Esophagus (tissue), 2 donors: ENCODE results near the gene FBXO9. TPM values are rescaled to one million over a fixed set of nuclear protein-coding genes. Genes with fewer than 3 reads are reported as not detected.

Source experiments
- H3K27ac ChIP-seq, 2 donors: one replicate each; pipeline ENCODE4 v1.5.1; 2013; ENCODE audit warnings: low read depth in 2 of 2, mild to moderate bottlenecking in 2 of 2, inconsistent platforms in 1 of 2, low read length in 1 of 2, moderate library complexity in 1 of 2
- H3K27me3 ChIP-seq, 2 donors: one replicate each; pipeline ENCODE4 v1.6.1; 2013; ENCODE audit warnings: low read length in 2 of 2, control low read depth in 1 of 2, mild to moderate bottlenecking in 1 of 2; ENCODE audit not compliant: insufficient read depth in 2 of 2, control insufficient read depth in 1 of 2
- H3K36me3 ChIP-seq, 2 donors: one replicate each; pipeline ENCODE4 v1.6.1; 2013; ENCODE audit warnings: low read length in 1 of 2; ENCODE audit not compliant: control insufficient read depth in 2 of 2, insufficient read depth in 2 of 2
- H3K4me1 ChIP-seq, 2 donors: one replicate each; pipeline ENCODE4 v1.6.1; 2013; ENCODE audit warnings: low read length in 1 of 2; ENCODE audit not compliant: control insufficient read depth in 2 of 2, insufficient read depth in 2 of 2
- H3K4me3 ChIP-seq, 2 donors: one replicate each; pipeline ENCODE4 v1.5.1; 2013; ENCODE audit warnings: low read length in 2 of 2, mild to moderate bottlenecking in 2 of 2, low read depth in 1 of 2, moderate library complexity in 1 of 2
- H3K9me3 ChIP-seq, 2 donors: one replicate each; pipeline ENCODE4 v1.6.1; 2013; ENCODE audit warnings: mild to moderate bottlenecking in 2 of 2, low read depth in 1 of 2, low read length in 1 of 2, moderate library complexity in 1 of 2; ENCODE audit not compliant: control insufficient read depth in 2 of 2, insufficient read depth in 1 of 2
- WGBS, 2 donors: extraction: QIAGEN DNeasy Blood & Tissue Kit; methylation state at CpG; one replicate each; pipeline ENCODE4 v1.1.7; 2013; 5-methylcytosine and 5-hydroxymethylcytosine counted together
- polyA plus RNA-seq, 2 donors: library from polyadenylated mRNA; stranded (reverse); fragments of 200-250 nt; gene quantifications; one replicate each; pipeline ENCODE4 v1.2.3, GENCODE V29; 2013
- donor health status: healthy with polysubstance abuse.
- donor health status: Bipolar disorder and iron deficiency.

The FBXO9 gene
- polyA plus RNA-seq, 2 donors, result 14.3 to 43.1 TPM

- no peak overlapping the region for H3K27ac ChIP-seq
- peaks cover 0 to 4% of the 10 kb centered on the region in 2 donors for H3K4me1 ChIP-seq
- H3K36me3 ChIP-seq, result peaks cover 0 to 2% of the 10 kb centered on the region in 2 donors
- H3K4me3 ChIP-seq, result no peak overlapping the region
- WGBS, 2 donors, result 57 to 70% methylated on average over 1 of the region's 1 CpG
- no peaks in the 10 kb centered on the region for H3K9me3 ChIP-seq
- no peaks in the 10 kb centered on the region for H3K27me3 ChIP-seq
Observed at GRCh38 chr6:53070806-53071205, 5.6 kb downstream of the FBXO9 start.

GRCh38 chr6:53074347-53074746 is 9.1 kb downstream of the FBXO9 start:
- Histone ChIP-seq H3K36me3 (peaks cover 2 to 3% of the 10 kb centered on the region in 2 donors), H3K27ac (no peak overlapping the region)
- WGBS, 2 donors, result 85 to 87% methylated on average over 3 of the region's 3 CpGs

GRCh38 chr6:53080813-53081212 is 15.6 kb downstream of the FBXO9 start:
- no peak overlapping the region for H3K4me3 ChIP-seq
- WGBS, 2 donors, result 100% methylated on average over 1 of the region's 1 CpG
- no peaks in the 10 kb centered on the region for H3K9me3 ChIP-seq
- peaks cover 2 to 8% of the 10 kb centered on the region in 2 donors for H3K36me3 ChIP-seq
- no peaks in the 10 kb centered on the region for H3K4me1 ChIP-seq
- H3K27ac ChIP-seq, result no peak overlapping the region
- H3K27me3 ChIP-seq, result no peaks in the 10 kb centered on the region

More at GRCh38 chr6:53074347-53074746, 9.1 kb downstream of the FBXO9 start:
- H3K4me3 ChIP-seq, result no peak overlapping the region
- H3K27me3 ChIP-seq, result no peaks in the 10 kb centered on the region
- no peaks in the 10 kb centered on the region for H3K9me3 ChIP-seq
- no peaks in the 10 kb centered on the region for H3K4me1 ChIP-seq

GRCh38 chr6:53086302-53086701 is 21.1 kb downstream of the FBXO9 start:
- no peaks in the 10 kb centered on the region for H3K27me3 ChIP-seq
- H3K4me1 ChIP-seq, result no peaks in the 10 kb centered on the region
- 35 to 46% methylated on average over 2 of the region's 2 CpGs for WGBS, 2 donors
- H3K36me3 ChIP-seq, result peaks cover 9 to 14% of the 10 kb centered on the region in 2 donors
- no peaks in the 10 kb centered on the region for H3K9me3 ChIP-seq
- no peak overlapping the region for H3K27ac ChIP-seq
- H3K4me3 ChIP-seq, result no peak overlapping the region

- no peak overlapping the region for H3K27ac ChIP-seq
- no peak overlapping the region for H3K4me3 ChIP-seq
- H3K27me3 ChIP-seq, result no peaks in the 10 kb centered on the region
- no peaks in the 10 kb centered on the region for H3K4me1 ChIP-seq
- H3K9me3 ChIP-seq, result no peaks in the 10 kb centered on the region
- H3K36me3 ChIP-seq, result peaks cover 14% of the 10 kb centered on the region in 2 donors
Observed at GRCh38 chr6:53089948-53090347, 24.7 kb downstream of the FBXO9 start.

- H3K36me3 ChIP-seq, result peaks cover 14% of the 10 kb centered on the region in 2 donors
- H3K27ac ChIP-seq, result no peak overlapping the region
- WGBS, 2 donors, result 85% methylated on average over 2 of the region's 2 CpGs
- no peaks in the 10 kb centered on the region for H3K4me1 ChIP-seq
- H3K27me3 ChIP-seq, result no peaks in the 10 kb centered on the region
- no peaks in the 10 kb centered on the region for H3K9me3 ChIP-seq
- H3K4me3 ChIP-seq, result no peak overlapping the region
Observed at GRCh38 chr6:53090576-53090975, 25.4 kb downstream of the FBXO9 start.

GRCh38 chr6:53095270-53095669 is 30.1 kb downstream of the FBXO9 start:
- H3K4me3 ChIP-seq, result no peak overlapping the region
- no peak overlapping the region for H3K27ac ChIP-seq
- H3K9me3 ChIP-seq, result no peaks in the 10 kb centered on the region
- 88 to 91% methylated on average over 3 of the region's 3 CpGs for WGBS, 2 donors
- H3K36me3 ChIP-seq, result peaks cover 6 to 13% of the 10 kb centered on the region in 2 donors
- no peaks in the 10 kb centered on the region for H3K4me1 ChIP-seq
- H3K27me3 ChIP-seq, result no peaks in the 10 kb centered on the region

GRCh38 chr6:53095716-53096115 is 30.5 kb downstream of the FBXO9 start:
- H3K4me1 ChIP-seq, result no peaks in the 10 kb centered on the region
- no peak overlapping the region for H3K4me3 ChIP-seq
- no peaks in the 10 kb centered on the region for H3K27me3 ChIP-seq
- H3K27ac ChIP-seq, result no peak overlapping the region
- peaks cover 6 to 15% of the 10 kb centered on the region in 2 donors for H3K36me3 ChIP-seq
- WGBS, 2 donors, result 68 to 87% methylated on average over 1 of the region's 1 CpG
- H3K9me3 ChIP-seq, result no peaks in the 10 kb centered on the region

- no peaks in the 10 kb centered on the region for H3K27me3 ChIP-seq
- no peaks in the 10 kb centered on the region for H3K4me1 ChIP-seq
- H3K9me3 ChIP-seq, result no peaks in the 10 kb centered on the region
- no peak overlapping the region for H3K27ac ChIP-seq
- 20 to 34% methylated on average over 2 of the region's 2 CpGs for WGBS, 2 donors
- no peak overlapping the region for H3K4me3 ChIP-seq
- peaks cover 0 to 16% of the 10 kb centered on the region in 2 donors for H3K36me3 ChIP-seq
Observed at GRCh38 chr6:53100561-53100960, 35.4 kb downstream of the FBXO9 start.

GRCh38 chr6:53101006-53101405 is 35.8 kb downstream of the FBXO9 start:
- Histone ChIP-seq H3K27me3 (no peaks in the 10 kb centered on the region), H3K9me3 (no peaks in the 10 kb centered on the region), H3K4me1 (no peaks in the 10 kb centered on the region), H3K4me3 (no peak overlapping the region), H3K36me3 (peaks cover 0 to 16% of the 10 kb centered on the region in 2 donors), H3K27ac (no peak overlapping the region)
- 95 to 96% methylated on average over 2 of the region's 2 CpGs for WGBS, 2 donors
